Raji (cell line): ENCODE measurements around the gene ISL2.

Source experiments
- POLR2A ChIP-seq: IDR thresholded peaks from 2 replicates; pipeline ENCODE4 v1.6.1; 2011; ENCODE audit warnings: low read depth, low read length, control low read depth; ENCODE audit not compliant: insufficient read depth

ISL2 gene

GRCh38 chr15:76337696-76338485 lies 1.3 kb downstream of the ISL2 start:
- no peak for TF ChIP-seq POLR2A

- TF ChIP-seq POLR2A: no peak
Measured at GRCh38 chr15:76338486-76339304, 2.1 kb downstream of the ISL2 start.

GRCh38 chr15:76339305-76340197 lies 3.0 kb downstream of the ISL2 start:
- no peak for TF ChIP-seq POLR2A

- TF ChIP-seq POLR2A: no peak
Measured at GRCh38 chr15:76340198-76340802, 3.7 kb downstream of the ISL2 start.

GRCh38 chr15:76340803-76341365 lies 4.3 kb downstream of the ISL2 start:
- TF ChIP-seq POLR2A: no peak

- no peak for TF ChIP-seq POLR2A
Measured at GRCh38 chr15:76341366-76342057, 4.9 kb downstream of the ISL2 start.

GRCh38 chr15:76342058-76342381 lies 5.4 kb downstream of the ISL2 start:
- TF ChIP-seq POLR2A: no peak

GRCh38 chr15:76342382-76343201 lies 6.0 kb downstream of the ISL2 start:
- TF ChIP-seq POLR2A: no peak

- no peak for TF ChIP-seq POLR2A
Measured at GRCh38 chr15:76343313-76343996, 6.9 kb downstream of the ISL2 start.

GRCh38 chr15:76344893-76345582 lies 8.5 kb downstream of the ISL2 start:
- no peak for TF ChIP-seq POLR2A

- TF ChIP-seq POLR2A: no peak
Measured at GRCh38 chr15:76345583-76345879, 9.0 kb downstream of the ISL2 start.

- no peak for TF ChIP-seq POLR2A
Measured at GRCh38 chr15:76345880-76346668, 9.5 kb downstream of the ISL2 start.
